Activated naive CD4-positive, alpha-beta T cell treated with anti-CD3 and anti-CD28 coated beads for 36 hours (primary cell): ENCODE results near the gene EFTUD2. TPM values are rescaled to one million over a fixed set of nuclear protein-coding genes. Genes with fewer than 3 reads are reported as not detected.

Experiments used
- CTCF ChIA-PET: fragments of 350-600 bp; sonication (Branson Sonifier 250); formaldehyde crosslinking; loops from one replicate; lab custom pipeline; 2021; ENCODE audit warnings: antibody characterized with exemption; lab: Charles Lee
- DNase-seq: peaks from one replicate; pipeline ENCODE4 v3.0.0-alpha.2; 2020
- H3K27ac Mint-ChIP-seq: one replicate; pipeline ENCODE4 v1.8.0; 2021; ENCODE audit warnings: mild to moderate bottlenecking, mixed read lengths
- H3K27me3 Mint-ChIP-seq: one replicate; pipeline ENCODE4 v1.8.0; 2021; ENCODE audit warnings: low read depth, mixed read lengths
- H3K36me3 Mint-ChIP-seq: one replicate; pipeline ENCODE4 v1.8.0; 2021; ENCODE audit warnings: low read depth, mixed read lengths
- H3K4me1 Mint-ChIP-seq: one replicate; pipeline ENCODE4 v1.8.0; 2021; ENCODE audit warnings: low read depth, mixed read lengths
- H3K4me3 Mint-ChIP-seq: one replicate; pipeline ENCODE4 v1.8.0; 2021; ENCODE audit warnings: mild to moderate bottlenecking, moderate library complexity, mixed read lengths
- H3K9me3 Mint-ChIP-seq: one replicate; pipeline ENCODE4 v1.8.0; 2021; ENCODE audit warnings: mixed read lengths
- intact Hi-C: fragments of 100-400 bp; cut with micrococcal nuclease; formaldehyde crosslinking; loops from one replicate; pipeline ENCODE4 v1.15.1; 2023
- total RNA-seq, 2 experiments: library from RNA; stranded (reverse); gene quantifications; one replicate each; pipeline ENCODE4 v1.2.3, GENCODE V29; 2021

EFTUD2 gene
- total RNA-seq, 2 experiments from 2014 or later: 170 to 176 TPM

- no peak overlapping the region for H3K27ac Mint-ChIP-seq
- DNase-seq: no peak
- peaks cover 25% of the 10 kb centered on the region for H3K27me3 Mint-ChIP-seq
- peaks cover 3% of the 10 kb centered on the region for H3K4me1 Mint-ChIP-seq
- intact Hi-C loops: no loop called here
- CTCF ChIA-PET: interaction anchor here (1.3 kb wide), 1 partner anchor 106 kb away, joined by 3 read pairs; no protein-coding TSS in a partner anchor
- H3K4me3 Mint-ChIP-seq: no peak overlapping the region
- H3K9me3 Mint-ChIP-seq: no peaks in the 10 kb centered on the region
- H3K36me3 Mint-ChIP-seq: no peaks in the 10 kb centered on the region
These were observed 14.9 kb upstream of the EFTUD2 start for GRCh38 chr17:44914148-44914547.

GRCh38 chr17:44913676-44914075 lies 14.4 kb upstream of the EFTUD2 start:
- no peak overlapping the region for H3K27ac Mint-ChIP-seq
- peaks cover 25% of the 10 kb centered on the region for H3K27me3 Mint-ChIP-seq
- no peaks in the 10 kb centered on the region for H3K36me3 Mint-ChIP-seq
- intact Hi-C loops: no loop called here
- no peak for DNase-seq
- no peaks in the 10 kb centered on the region for H3K9me3 Mint-ChIP-seq
- CTCF ChIA-PET: interaction anchor here (1.0 to 5.2 kb wide), 2 partner anchors 107 to 283 kb away, joined by 4 to 32 read pairs; no protein-coding TSS in a partner anchor
- H3K4me1 Mint-ChIP-seq: peaks cover 3% of the 10 kb centered on the region
- no peak overlapping the region for H3K4me3 Mint-ChIP-seq

- intact Hi-C loops: no loop called here
- CTCF ChIA-PET: interaction anchor here (0.6 to 5.2 kb wide), 4 partner anchors 56 to 284 kb away, joined by 3 to 32 read pairs (median 4); no protein-coding TSS in a partner anchor
- no peak overlapping the region for H3K4me3 Mint-ChIP-seq
These were observed 13.7 kb upstream of the EFTUD2 start for GRCh38 chr17:44912763-44913544.

GRCh38 chr17:44911133-44912001 lies 12.1 kb upstream of the EFTUD2 start:
- H3K27ac Mint-ChIP-seq: no peak overlapping the region
- H3K9me3 Mint-ChIP-seq: no peaks in the 10 kb centered on the region
- intact Hi-C loops: no loop called here
- H3K4me1 Mint-ChIP-seq: peaks cover 3% of the 10 kb centered on the region
- DNase-seq: peak; percentile 69
- CTCF ChIA-PET: interaction anchor here (0.6 to 5.2 kb wide), 8 partner anchors 10 to 186 kb away, joined by 3 to 32 read pairs (median 4); no protein-coding TSS in a partner anchor
- no peak overlapping the region for H3K4me3 Mint-ChIP-seq
- H3K36me3 Mint-ChIP-seq: no peaks in the 10 kb centered on the region
- peaks cover 25% of the 10 kb centered on the region for H3K27me3 Mint-ChIP-seq

More at GRCh38 chr17:44912763-44913544, 13.7 kb upstream of the EFTUD2 start:
- DNase-seq: no peak
- no peak overlapping the region for H3K27ac Mint-ChIP-seq
- peaks cover 25% of the 10 kb centered on the region for H3K27me3 Mint-ChIP-seq
- peaks cover 3% of the 10 kb centered on the region for H3K4me1 Mint-ChIP-seq
- H3K9me3 Mint-ChIP-seq: no peaks in the 10 kb centered on the region
- no peaks in the 10 kb centered on the region for H3K36me3 Mint-ChIP-seq

GRCh38 chr17:44910231-44911106 lies 11.2 kb upstream of the EFTUD2 start:
- H3K36me3 Mint-ChIP-seq: no peaks in the 10 kb centered on the region
- peaks cover 25% of the 10 kb centered on the region for H3K27me3 Mint-ChIP-seq
- intact Hi-C loops: no loop called here
- CTCF ChIA-PET: interaction anchor here (0.6 to 5.2 kb wide), 6 partner anchors 9 to 163 kb away, joined by 3 to 32 read pairs (median 4); partner anchors contain the start of gene KIF18B
- H3K4me1 Mint-ChIP-seq: peaks cover 3% of the 10 kb centered on the region
- no peak overlapping the region for H3K27ac Mint-ChIP-seq
- no peak for DNase-seq
- no peaks in the 10 kb centered on the region for H3K9me3 Mint-ChIP-seq
- H3K4me3 Mint-ChIP-seq: no peak overlapping the region

- intact Hi-C loops: no loop called here
- Mint-ChIP-seq H3K4me1 (peaks cover 3% of the 10 kb centered on the region), H3K27me3 (peaks cover 25% of the 10 kb centered on the region), H3K4me3 (no peak overlapping the region), H3K9me3 (no peaks in the 10 kb centered on the region), H3K36me3 (no peaks in the 10 kb centered on the region), H3K27ac (no peak overlapping the region)
- CTCF ChIA-PET: interaction anchor here (0.7 to 5.2 kb wide), 3 partner anchors 8 to 111 kb away, joined by 3 to 32 read pairs (median 6); partner anchors contain the start of gene KIF18B
- no peak for DNase-seq
These were observed 10.5 kb upstream of the EFTUD2 start for GRCh38 chr17:44909681-44910144.

- DNase-seq: no peak
- CTCF ChIA-PET: interaction anchor here (2.2 to 5.2 kb wide), 2 partner anchors 7 to 112 kb away, joined by 6 to 32 read pairs; no protein-coding TSS in a partner anchor
- intact Hi-C loops: no loop called here
- no peak overlapping the region for H3K27ac Mint-ChIP-seq
- no peaks in the 10 kb centered on the region for H3K9me3 Mint-ChIP-seq
- peaks cover 3% of the 10 kb centered on the region for H3K4me1 Mint-ChIP-seq
- no peaks in the 10 kb centered on the region for H3K36me3 Mint-ChIP-seq
- H3K4me3 Mint-ChIP-seq: no peak overlapping the region
- peaks cover 25% of the 10 kb centered on the region for H3K27me3 Mint-ChIP-seq
These were observed 9.6 kb upstream of the EFTUD2 start for GRCh38 chr17:44908761-44909326.

GRCh38 chr17:44907729-44908470 lies 8.7 kb upstream of the EFTUD2 start:
- Mint-ChIP-seq H3K27ac (no peak overlapping the region), H3K9me3 (no peaks in the 10 kb centered on the region), H3K27me3 (peaks cover 20% of the 10 kb centered on the region), H3K36me3 (no peaks in the 10 kb centered on the region), H3K4me1 (peaks cover 3% of the 10 kb centered on the region), H3K4me3 (no peak overlapping the region)
- CTCF ChIA-PET: interaction anchor here (0.6 to 0.7 kb wide), 2 partner anchors 40 to 54 kb away, joined by 3 read pairs; no protein-coding TSS in a partner anchor
- intact Hi-C loops: no loop called here
- DNase-seq: no peak

GRCh38 chr17:44906763-44907728 lies 7.8 kb upstream of the EFTUD2 start:
- H3K27ac Mint-ChIP-seq: no peak overlapping the region
- CTCF ChIA-PET: interaction anchor here (0.7 to 0.8 kb wide), 2 partner anchors 11 to 54 kb away, joined by 3 read pairs; no protein-coding TSS in a partner anchor
- H3K4me3 Mint-ChIP-seq: no peak overlapping the region
- H3K27me3 Mint-ChIP-seq: peaks cover 15% of the 10 kb centered on the region
- H3K36me3 Mint-ChIP-seq: no peaks in the 10 kb centered on the region
- no peaks in the 10 kb centered on the region for H3K9me3 Mint-ChIP-seq
- peaks cover 3% of the 10 kb centered on the region for H3K4me1 Mint-ChIP-seq
- intact Hi-C loops: no loop called here
- DNase-seq: no peak
